Upper lobe of right lung (tissue), 1 donor: Measurements from ENCODE around the gene YIF1A. TPM values are rescaled to one million over a fixed set of nuclear protein-coding genes. Genes with fewer than 3 reads are reported as not detected.
A peak's percentile ranks its signal among the peaks of the same experiment; 100 is the strongest.

ENCODE experiments used
- ATAC-seq: fragments of 200-7000 bp; cut with Tn5 transposase; one replicate; pipeline ENCODE4 v1.9.1; 2020; ENCODE audit warnings: mild to moderate bottlenecking, moderate library complexity
- DNase-seq: peaks from one replicate; pipeline ENCODE4 v3.0.0-alpha.2; 2020
- H3K27ac ChIP-seq: fragments of 200-600 bp; one replicate; pipeline ENCODE4 v1.8.0; 2022
- H3K27me3 ChIP-seq: fragments of 200-600 bp; one replicate; pipeline ENCODE4 v1.8.0; 2022; ENCODE audit warnings: mild to moderate bottlenecking
- H3K36me3 ChIP-seq: fragments of 200-600 bp; one replicate; pipeline ENCODE4 v1.8.0; 2022
- H3K4me1 ChIP-seq: fragments of 200-600 bp; one replicate; pipeline ENCODE4 v1.8.0; 2022
- H3K4me3 ChIP-seq: fragments of 200-600 bp; one replicate; pipeline ENCODE4 v1.8.0; 2022; ENCODE audit warnings: mild to moderate bottlenecking
- H3K9me3 ChIP-seq: fragments of 200-600 bp; one replicate; pipeline ENCODE4 v1.8.0; 2022
- intact Hi-C: fragments of 100-400 bp; cut with DNase I; formaldehyde crosslinking; loops from one replicate; pipeline ENCODE4 v1.11.0; 2022
- total RNA-seq: library from RNA; stranded (reverse); fragmentation: NEBNext Ultra II Directional; extraction: Animal tissue kit (Norgen Biotek cat#: 25700); gene quantifications from one replicate; pipeline ENCODE4 v1.2.1, GENCODE V29; 2021
- TF ChIP-seq, protein P1 (sequence below): fragments of 200-600 bp; IDR thresholded peaks from one replicate; pipeline ENCODE4 v1.8.0; 2022; ENCODE audit warnings: antibody characterized with exemption
- donor health status: DM: no; HTN: yes; CAD: no; lungs with severe emphysema.

YIF1A gene
- total RNA-seq, 1 donor from 2014 or later, result 66.9 TPM

DNA sequence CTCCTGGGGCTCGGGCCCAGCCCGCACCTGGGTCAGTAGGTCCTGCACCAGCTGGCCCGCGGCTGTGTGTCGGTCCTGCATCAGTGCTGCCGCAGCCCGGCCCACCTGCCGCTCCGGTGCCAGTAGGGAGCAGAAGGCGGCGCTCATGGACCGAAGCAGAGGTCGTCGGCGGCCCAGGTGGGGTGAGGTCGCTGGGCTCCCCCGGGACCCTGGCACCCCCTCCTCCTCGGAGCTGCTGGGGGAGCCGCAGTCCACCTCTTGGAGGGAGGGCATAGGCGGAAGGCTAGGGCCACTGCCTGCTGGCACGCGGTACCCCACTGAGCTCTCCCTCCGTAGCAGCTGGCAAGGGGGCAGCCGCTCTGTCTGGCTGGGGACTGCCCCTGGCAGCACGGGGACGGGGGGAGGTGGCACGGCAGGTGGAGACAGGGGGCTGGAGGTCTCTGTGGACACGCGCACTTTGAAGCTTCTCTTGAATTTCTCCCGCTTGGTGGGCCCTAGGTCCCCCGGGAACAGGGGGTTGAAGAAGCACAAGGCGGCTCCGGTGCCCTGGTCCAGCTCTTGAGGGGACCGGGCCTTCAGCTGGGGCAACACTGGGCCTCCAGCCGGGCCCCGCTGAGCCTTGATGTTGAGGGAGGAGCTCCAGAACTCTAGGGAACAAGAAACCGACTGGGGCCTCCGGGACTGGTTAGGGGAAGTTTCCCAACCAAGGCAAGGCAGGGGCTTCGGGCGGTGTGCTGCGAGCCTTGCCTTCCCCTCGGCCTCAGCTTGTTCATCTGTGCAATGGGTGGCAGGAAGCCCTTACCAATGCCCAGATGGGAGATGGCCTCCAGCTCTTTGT lies 45.9 kb upstream of the YIF1A start:
- H3K4me3 ChIP-seq, result peak overlapping the region; percentile 73
- DNase-seq (peak; percentile 60), ATAC-seq (peak; percentile 15)
- no peaks in the 10 kb centered on the region for H3K9me3 ChIP-seq
- TF ChIP-seq, protein P1, sequence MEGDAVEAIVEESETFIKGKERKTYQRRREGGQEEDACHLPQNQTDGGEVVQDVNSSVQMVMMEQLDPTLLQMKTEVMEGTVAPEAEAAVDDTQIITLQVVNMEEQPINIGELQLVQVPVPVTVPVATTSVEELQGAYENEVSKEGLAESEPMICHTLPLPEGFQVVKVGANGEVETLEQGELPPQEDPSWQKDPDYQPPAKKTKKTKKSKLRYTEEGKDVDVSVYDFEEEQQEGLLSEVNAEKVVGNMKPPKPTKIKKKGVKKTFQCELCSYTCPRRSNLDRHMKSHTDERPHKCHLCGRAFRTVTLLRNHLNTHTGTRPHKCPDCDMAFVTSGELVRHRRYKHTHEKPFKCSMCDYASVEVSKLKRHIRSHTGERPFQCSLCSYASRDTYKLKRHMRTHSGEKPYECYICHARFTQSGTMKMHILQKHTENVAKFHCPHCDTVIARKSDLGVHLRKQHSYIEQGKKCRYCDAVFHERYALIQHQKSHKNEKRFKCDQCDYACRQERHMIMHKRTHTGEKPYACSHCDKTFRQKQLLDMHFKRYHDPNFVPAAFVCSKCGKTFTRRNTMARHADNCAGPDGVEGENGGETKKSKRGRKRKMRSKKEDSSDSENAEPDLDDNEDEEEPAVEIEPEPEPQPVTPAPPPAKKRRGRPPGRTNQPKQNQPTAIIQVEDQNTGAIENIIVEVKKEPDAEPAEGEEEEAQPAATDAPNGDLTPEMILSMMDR, result no peak
- peaks cover 28% of the 10 kb centered on the region for H3K36me3 ChIP-seq
- no peaks in the 10 kb centered on the region for H3K27me3 ChIP-seq
- intact Hi-C loops, result no loop called here
- H3K4me1 ChIP-seq, result peaks cover 25% of the 10 kb centered on the region
- H3K27ac ChIP-seq, result no peak overlapping the region

DNA sequence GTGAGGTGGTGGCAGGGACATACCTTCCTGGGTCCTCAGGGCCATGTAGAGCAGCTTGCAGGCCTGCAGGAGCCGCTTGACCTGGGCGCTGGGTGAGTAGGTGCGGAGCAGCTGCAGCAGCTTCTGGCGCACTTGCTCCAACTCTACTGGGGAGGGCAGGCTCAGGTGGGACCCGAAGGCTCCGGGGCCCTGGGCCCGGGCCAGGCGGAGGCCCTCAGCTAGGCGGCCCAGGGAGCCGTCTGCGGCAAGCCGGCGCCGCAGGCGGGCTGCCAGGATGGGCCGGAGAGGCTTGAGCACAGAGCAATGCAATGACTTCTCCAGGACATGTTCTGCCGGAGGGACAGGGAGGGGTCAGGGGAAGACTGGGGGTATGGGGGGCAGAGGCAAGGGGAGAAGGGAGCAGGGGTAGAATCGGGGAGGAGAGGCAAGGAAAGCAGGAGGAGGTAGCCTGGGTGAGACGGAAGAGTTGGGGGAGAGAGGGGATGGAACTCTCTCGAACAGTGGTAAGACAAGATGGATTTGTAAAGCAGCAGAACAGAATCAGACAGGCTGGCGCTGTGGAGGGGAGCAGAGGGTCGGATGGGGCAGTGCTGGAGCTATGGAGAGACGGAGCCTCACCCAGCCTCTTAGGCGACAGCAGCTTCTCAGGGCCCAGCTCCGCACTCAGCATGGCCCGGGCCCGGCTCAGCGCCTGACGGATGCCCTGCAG lies 45.1 kb upstream of the YIF1A start:
- intact Hi-C loops, result no loop called here
- Histone ChIP-seq H3K36me3 (peaks cover 20% of the 10 kb centered on the region), H3K9me3 (no peaks in the 10 kb centered on the region), H3K27me3 (no peaks in the 10 kb centered on the region), H3K4me1 (peaks cover 26% of the 10 kb centered on the region), H3K27ac (no peak overlapping the region), H3K4me3 (no peak overlapping the region)
- DNase-seq (peak; percentile 52), ATAC-seq (no peak)
- TF ChIP-seq, protein P1, result no peak

DNA sequence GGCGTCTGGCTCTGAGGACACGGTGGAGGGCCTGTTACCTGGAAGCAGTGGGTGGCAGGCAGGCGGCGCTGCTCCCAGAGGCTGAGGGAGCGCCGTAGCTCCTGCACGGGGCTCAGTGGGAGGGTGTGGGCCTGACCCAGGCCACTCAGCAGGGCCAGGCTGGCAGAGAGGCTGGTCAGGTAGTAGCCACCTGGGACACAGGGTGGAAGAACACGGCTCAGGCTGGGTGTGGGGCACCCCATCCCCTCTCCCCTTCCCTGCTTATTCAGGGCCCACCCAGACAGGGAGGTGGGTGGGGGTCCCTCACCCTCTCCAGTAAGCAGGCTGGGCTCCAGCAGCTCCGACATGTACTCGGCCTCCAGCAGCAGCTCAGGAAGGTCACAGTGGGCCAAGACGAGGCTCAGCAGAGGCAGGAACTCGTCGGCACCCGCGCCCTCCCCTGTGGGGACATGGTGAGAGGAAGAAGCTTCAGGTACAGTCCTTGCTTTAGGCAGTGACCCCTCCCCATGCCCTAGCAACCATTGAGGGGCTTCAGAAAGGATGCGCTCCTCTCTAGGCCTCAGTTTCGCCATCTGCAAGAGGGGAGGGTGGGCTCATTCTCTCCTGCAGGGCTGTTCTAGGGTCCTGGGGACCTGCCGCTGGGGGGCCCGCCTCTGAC lies 44.4 kb upstream of the YIF1A start:
- Histone ChIP-seq H3K27ac (no peak overlapping the region), H3K9me3 (no peaks in the 10 kb centered on the region), H3K36me3 (peaks cover 18% of the 10 kb centered on the region), H3K27me3 (no peaks in the 10 kb centered on the region), H3K4me3 (no peak overlapping the region), H3K4me1 (peaks cover 33% of the 10 kb centered on the region)
- TF ChIP-seq, protein P1, result no peak
- ATAC-seq (no peak), DNase-seq (no peak)
- intact Hi-C loops, result no loop called here

DNA sequence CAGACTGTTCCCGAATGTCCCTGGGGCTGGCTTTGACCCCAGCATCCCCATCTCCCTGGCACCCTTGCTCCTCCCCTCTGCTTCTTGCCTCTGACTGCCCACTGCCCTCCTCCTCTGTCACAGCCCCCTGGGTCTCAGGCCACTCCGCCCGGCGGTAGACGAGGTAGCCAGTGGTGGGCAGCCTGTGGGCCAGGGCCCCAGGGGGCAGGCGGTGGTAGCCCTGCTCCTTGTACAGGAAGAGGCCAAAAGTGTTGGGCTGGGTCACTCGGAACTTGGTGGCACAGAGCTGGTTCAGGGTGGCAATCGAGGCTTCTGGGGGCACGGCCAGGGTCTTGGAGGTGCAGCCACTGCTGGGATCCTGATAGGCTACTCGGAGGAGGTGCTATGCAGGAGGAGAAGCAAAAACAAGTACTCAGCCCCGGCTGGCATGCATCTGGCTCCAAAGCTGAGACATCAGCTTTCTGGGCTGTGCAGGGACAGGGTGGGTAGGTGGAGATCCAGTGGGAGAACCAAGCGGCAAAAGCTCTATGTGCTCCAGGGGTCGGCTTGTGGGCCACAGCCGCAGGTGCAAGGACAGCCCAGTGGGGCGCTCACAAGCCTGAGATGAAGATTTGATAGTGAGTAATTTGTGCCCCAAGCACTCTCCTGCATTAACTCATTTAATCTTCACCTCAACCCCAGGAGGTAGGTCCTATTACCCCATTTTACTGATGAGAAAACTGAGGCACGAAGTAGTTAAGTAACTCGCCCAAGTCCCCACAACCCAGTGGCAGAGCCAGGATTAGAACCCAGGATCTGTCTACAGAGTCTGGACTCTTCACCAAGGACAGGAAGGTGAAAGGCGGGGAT lies 43.7 kb upstream of the YIF1A start:
- no peaks in the 10 kb centered on the region for H3K9me3 ChIP-seq
- H3K36me3 ChIP-seq, result peaks cover 18% of the 10 kb centered on the region
- peaks cover 40% of the 10 kb centered on the region for H3K4me1 ChIP-seq
- no peaks in the 10 kb centered on the region for H3K27me3 ChIP-seq
- DNase-seq (no peak), ATAC-seq (no peak)
- no peak overlapping the region for H3K4me3 ChIP-seq
- intact Hi-C loops, result no loop called here
- TF ChIP-seq, protein P1, result no peak
- no peak overlapping the region for H3K27ac ChIP-seq
